Glomerular visceral epithelial cell (primary cell): Measurements from ENCODE around the gene GPR78.

Source experiments
- DNase-seq: peaks from one replicate; pipeline ENCODE4 v3.0.0-alpha.2; 2016; ENCODE audit errors: extremely low spot score

GPR78 gene

GRCh38 chr4:8586246-8586645 lies 6.1 kb downstream of the GPR78 start:
- DNase-seq = no peak

- DNase-seq = no peak
Observed at GRCh38 chr4:8586671-8587468, 6.7 kb downstream of the GPR78 start.

- no peak for DNase-seq
Observed at GRCh38 chr4:8587469-8588195, 7.4 kb downstream of the GPR78 start.

- DNase-seq = no peak
Observed at GRCh38 chr4:8588196-8588470, 7.9 kb downstream of the GPR78 start.

- DNase-seq = no peak
Observed at GRCh38 chr4:8589336-8589735, 9.1 kb downstream of the GPR78 start.

GRCh38 chr4:8589823-8590545 lies 9.8 kb downstream of the GPR78 start:
- no peak for DNase-seq

GRCh38 chr4:8590546-8590880 lies 10.3 kb downstream of the GPR78 start:
- no peak for DNase-seq

- DNase-seq = no peak
Observed at GRCh38 chr4:8591114-8591513, 10.9 kb downstream of the GPR78 start.

- DNase-seq = no peak
Observed at GRCh38 chr4:8591626-8592365, 11.6 kb downstream of the GPR78 start.

GRCh38 chr4:8592366-8593263 lies 12.4 kb downstream of the GPR78 start, which contains the start of gene CPZ:
Gene CPZ, plus strand, starts transcription at chr4:8592765. Its CDS starts 69 bp downstream, at chr4:8592834.
- peak; percentile 11 for DNase-seq

- no peak for DNase-seq
Observed at GRCh38 chr4:8593264-8594096, 13.3 kb downstream of the GPR78 start.

- DNase-seq = peak; percentile 62
Observed at GRCh38 chr4:8594097-8595038, 14.2 kb downstream of the GPR78 start.

- no peak for DNase-seq
Observed at GRCh38 chr4:8595237-8596087, 15.3 kb downstream of the GPR78 start.

- DNase-seq = no peak
Observed at GRCh38 chr4:8596891-8597290, 16.7 kb downstream of the GPR78 start.

- no peak for DNase-seq
Observed at GRCh38 chr4:8597319-8597718, 17.1 kb downstream of the GPR78 start.

- DNase-seq = no peak
Observed at GRCh38 chr4:8597791-8598190, 17.6 kb downstream of the GPR78 start.

GRCh38 chr4:8598391-8599090 lies 18.3 kb downstream of the GPR78 start:
- no peak for DNase-seq

GRCh38 chr4:8599091-8599460 lies 18.9 kb downstream of the GPR78 start:
- DNase-seq = no peak
